T-helper 2 cell (primary cell): ENCODE results near the gene HIP1.
"Not testable (repeated sequence)": the region's sequence is repeated elsewhere in the genome, so short reads cannot be mapped to it uniquely, and the experiment has no call there.

Experiments used
- DNase-seq, 5 experiments: peaks; one replicate each; pipeline versions ENCODE4 v3.0.0 to v3.0.0-alpha.2; 2012 to 2022
- total RNA-seq, 2 donors: gene quantifications; one replicate each; lab custom pipeline; 2026; lab: John Stamatoyannopoulos, UW

The HIP1 gene
- total RNA-seq = 8.4 to 13.0 reads per million in 2 donors

DNA sequence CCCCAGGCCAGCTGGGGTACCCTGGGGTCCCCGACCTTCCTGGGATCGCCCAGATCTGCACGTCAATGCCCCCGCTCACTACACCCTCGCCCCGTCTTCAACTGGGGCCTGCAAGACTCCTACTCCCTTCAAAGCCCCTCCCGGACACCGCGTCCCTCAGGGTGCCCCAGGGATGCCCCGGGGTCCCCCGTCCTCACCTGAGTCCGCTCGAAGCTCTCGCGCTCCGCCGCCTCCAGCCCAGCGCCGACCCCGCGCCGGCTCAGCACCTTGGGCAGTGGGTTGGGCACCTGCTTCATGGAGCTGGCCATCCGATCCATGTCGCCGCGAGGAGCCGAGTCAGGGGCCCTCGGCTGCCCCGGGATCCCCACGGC lies at the start of gene HIP1:
Gene HIP1, minus strand, starts transcription at position 338 of the 371 bp plus-strand sequence. Its CDS starts 21 bp downstream, at position 317.
- DNase-seq = no peak

DNA sequence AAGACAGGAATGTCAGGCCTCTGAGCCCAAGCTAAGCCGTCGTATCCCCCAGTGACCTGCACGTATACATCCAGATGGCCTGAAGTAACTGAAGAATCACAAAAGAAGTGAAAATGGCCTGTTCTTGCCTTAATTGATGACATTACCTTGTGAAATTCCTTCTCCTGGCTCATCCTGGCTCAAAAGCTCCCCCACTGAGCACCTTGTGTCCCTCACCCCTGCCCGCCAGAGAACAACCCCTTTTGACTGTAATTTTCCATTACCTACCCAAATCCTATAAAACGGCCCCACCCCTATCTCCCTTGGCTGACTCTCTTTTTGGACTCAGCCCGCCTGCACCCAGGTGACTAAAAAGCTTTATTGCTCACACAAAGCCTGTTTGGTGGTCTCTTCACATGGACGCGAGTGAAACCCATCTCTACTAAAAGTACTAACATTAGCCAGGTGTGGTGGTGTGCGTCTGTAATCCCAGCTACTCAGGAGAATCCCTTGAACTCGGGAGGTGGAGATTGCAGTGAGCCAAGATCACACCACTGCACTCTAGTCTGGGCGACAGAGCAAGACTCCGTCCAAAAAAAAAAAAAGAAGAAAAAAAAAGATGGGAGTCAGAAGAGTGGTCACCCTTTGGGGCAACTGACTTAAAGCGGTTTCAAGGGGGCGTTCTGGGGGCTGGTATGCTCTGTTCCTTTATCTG lies 49.6 kb upstream of the HIP1 start:
- DNase-seq = not testable (repeated sequence)

DNA sequence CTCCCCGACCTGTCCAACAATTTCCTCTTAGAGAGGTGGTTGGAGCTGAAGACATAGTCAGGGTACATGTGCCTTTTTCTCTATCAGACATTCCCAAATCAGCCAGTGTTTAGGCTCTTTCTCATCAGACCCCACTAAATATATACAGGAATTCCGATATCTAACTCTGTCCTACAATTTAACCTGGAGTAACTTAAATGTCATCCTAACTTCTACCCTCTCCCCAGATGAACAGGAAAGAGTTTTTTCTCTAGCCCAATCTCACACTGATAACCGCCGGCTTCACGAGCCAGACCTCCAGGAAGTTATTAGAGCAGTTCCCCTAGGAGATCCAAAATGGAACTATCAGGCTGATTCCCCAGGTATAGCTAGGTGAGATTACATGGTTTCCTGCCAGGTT lies 44.3 kb upstream of the HIP1 start:
- not testable (repeated sequence) for DNase-seq

DNA sequence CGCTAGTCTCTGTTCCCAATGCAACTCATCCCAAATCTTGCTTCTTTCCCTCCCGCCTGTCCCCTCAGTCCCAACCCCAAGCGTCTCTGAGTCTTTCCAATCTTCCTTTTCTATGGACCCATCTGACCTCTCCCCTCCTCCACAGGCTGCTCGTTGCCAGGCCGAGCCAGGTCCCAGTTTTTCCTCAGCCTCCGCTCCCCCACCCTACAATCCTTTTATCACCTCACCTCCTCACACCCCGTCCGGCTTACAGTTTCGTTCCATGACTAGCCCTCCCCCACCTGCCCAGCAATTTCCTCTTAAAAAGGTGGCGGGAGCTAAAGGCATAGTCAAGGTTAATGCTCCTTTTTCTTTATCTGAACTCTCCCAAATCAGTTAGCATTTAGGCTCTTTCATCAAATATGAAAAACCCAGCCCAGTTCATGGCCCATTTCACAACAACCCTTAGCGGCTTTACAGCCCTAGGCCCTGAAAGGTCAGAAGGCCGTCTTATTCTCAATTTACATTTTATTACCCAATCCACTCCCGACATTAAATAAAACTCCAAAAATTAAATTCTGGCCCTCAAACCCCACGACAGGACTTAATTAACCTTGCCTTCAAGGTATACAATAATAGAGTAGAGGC lies 42.0 kb upstream of the HIP1 start:
- DNase-seq = not testable (repeated sequence)

- DNase-seq = not testable (repeated sequence)
Measured at GRCh38 chr7:75779516-75779915, 40.8 kb upstream of the HIP1 start.

- not testable (repeated sequence) for DNase-seq
Measured at GRCh38 chr7:75779035-75779434, 40.3 kb upstream of the HIP1 start.

DNA sequence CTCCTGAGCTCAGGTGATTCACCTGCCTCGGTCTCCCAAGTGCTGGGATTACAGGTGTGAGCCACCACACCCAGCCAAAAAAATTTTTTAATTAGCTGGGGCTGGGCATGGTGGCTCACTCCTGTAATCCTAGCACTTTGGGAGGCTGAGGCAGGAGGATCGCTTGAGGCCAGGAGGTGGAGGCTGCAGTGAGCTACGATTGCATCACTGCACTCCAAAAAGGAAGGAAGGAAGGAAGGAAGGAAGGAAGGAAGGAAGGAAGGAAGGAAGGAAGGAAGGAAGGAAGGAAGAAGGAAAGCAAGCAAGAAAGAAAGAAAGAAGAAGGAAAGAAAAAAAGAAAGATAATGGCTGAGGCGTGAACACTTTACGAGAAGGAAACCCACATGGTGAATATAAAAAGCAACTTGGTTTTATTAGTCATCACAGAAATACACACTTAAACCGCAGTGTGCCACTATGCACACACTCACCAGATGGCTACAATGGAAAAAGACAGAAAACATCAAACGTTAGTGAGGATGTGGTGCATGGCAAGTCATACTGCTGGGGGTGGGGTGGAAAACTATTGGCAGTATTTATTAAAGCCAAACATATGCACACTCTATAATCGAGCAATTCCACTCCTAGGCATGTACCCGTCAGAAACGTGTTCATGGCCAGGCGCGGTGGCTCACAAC lies 37.7 kb upstream of the HIP1 start:
- DNase-seq = peak in 3 of 5 experiments; percentile 19 to 95 (median 50)

DNA sequence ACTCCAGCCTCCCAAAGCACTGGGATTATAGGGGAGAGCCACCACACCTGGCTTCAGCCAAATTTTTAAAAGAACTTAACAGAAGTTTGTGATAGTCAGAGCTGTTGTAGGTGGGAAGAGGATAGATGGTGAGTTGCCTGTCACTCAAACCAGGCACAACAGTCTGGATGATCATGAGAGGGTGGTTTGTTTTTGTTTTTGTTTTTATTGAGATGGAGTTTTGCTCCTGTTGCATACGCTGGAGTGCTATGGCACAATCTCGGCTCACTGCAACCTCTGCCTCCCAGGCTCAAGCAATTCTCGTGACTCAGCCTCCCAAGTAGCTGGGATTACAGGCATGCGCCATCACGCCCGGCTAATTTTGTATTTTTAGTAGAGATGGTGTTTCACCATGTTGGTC lies 35.2 kb upstream of the HIP1 start:
- not testable (repeated sequence) for DNase-seq

DNA sequence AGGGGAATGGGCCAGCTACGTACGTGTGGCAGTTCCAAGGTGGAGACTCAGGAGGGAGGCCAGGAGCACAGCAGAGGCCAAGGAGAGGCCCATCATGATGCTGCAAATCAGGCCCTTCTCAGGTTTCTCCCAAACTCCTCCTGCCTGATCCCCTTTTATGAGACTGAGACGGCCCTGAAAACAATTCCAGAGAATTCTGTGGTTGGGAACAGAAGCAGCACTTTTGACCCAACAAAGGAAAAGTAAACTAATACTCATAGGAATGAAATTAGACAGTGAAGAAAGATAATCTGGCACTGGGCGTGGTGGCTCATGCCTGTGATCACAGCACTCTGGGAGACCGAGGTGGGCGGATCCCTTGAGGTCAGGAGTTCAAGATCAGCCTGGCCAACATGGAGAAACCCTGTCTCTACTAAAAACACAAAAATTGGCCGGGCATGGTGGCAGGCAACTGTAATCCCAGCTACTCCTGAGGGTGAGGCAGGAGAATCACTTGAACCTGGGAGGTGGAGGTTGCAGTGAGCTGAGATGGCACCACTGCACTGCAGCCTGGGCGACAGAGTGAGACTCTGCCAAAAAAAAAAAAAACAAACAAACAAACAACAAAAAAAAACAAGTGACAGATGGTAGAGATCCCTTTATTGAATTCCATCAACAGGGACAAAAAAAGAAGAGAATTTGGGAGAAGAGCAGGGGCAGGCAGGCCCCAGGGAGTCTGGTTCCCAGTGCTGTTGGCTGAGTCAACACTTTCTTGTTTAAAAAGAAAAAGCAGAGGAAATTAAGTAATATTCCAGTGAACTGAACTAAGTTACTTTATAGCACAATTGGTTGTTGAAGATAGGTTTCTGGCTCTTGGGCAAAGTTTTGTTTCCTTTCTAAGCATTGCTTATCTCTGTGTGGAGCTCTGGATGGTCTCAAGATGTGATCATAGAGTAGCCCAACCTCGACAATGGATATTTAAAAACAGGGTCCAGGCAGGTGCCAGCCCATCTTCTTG lies 33.6 kb upstream of the HIP1 start, which contains the start of gene CCL26:
Gene CCL26, minus strand, starts transcription at position 131 of the 997 bp plus-strand sequence. Its CDS starts 35 bp downstream, at position 96.
- DNase-seq = no peak

- no peak for DNase-seq
Measured at GRCh38 chr7:75771224-75771623, 32.5 kb upstream of the HIP1 start.

DNA sequence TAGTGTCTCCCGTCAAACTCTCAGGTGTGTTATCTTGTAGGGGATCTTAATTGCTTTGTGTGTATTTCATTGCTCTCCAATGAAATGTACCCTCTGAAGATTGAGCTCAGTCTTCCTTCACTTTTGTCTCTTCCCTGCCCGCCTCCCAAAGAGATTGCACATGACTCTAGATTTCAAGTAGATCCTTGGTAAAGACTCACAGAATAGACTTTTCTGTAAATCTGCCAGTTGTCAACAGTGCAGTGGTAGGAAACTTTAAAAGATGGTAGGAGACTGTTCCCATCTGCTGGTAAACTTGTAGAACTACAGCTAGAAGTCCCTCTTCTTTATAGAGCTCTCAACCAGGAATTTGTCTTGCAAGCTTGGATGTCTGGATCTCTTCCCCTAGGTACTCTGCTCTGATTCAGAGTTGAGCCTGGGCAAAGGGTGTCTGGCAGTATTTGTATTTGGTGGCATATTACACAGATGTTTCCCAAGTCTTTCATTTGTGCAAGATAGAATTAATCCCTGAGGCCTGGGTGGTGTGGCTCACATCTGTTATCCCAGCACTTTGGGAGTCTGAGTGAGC lies 23.7 kb upstream of the HIP1 start:
- DNase-seq = peak in 2 of 5 experiments; percentile 34 to 68

GRCh38 chr7:75761801-75762200 lies 23.1 kb upstream of the HIP1 start:
- DNase-seq = not testable (repeated sequence)

GRCh38 chr7:75758491-75758890 lies 19.8 kb upstream of the HIP1 start:
- DNase-seq = no peak

GRCh38 chr7:75757860-75758259 lies 19.1 kb upstream of the HIP1 start:
- DNase-seq = no peak

DNA sequence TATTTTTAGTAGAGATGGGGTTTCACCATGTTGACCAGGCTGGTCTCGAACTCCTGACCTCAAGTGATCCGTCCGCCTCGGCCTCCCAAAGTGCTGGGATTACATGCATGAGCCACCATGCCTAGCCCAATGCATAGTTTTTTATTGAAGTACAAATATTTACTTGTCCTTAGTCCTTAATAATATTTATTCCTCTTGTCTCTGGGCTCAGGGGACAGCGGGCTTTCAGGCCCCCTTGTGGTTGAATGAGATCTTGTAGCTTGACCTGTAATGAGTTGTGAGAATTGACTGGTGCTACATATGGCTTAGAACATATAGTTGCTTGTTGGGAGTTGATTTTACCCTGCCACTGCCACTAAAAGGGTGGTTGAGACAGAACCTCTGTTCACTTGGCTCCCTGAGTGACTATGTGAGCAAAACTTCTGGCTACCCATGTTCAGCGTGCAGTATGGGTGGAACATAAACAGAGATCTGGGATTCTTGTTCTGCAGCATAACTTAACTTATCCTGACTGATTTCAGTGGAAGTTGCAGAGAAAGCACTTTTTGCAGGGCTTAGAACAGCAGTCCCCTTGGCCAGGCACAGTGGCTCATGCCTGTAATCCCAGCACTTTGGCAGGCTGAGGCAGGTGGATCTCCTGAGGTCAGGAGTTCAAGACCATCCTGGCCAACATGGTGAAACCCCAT lies 18.4 kb upstream of the HIP1 start:
- DNase-seq = peak in 1 of 5 experiments; percentile 17

DNA sequence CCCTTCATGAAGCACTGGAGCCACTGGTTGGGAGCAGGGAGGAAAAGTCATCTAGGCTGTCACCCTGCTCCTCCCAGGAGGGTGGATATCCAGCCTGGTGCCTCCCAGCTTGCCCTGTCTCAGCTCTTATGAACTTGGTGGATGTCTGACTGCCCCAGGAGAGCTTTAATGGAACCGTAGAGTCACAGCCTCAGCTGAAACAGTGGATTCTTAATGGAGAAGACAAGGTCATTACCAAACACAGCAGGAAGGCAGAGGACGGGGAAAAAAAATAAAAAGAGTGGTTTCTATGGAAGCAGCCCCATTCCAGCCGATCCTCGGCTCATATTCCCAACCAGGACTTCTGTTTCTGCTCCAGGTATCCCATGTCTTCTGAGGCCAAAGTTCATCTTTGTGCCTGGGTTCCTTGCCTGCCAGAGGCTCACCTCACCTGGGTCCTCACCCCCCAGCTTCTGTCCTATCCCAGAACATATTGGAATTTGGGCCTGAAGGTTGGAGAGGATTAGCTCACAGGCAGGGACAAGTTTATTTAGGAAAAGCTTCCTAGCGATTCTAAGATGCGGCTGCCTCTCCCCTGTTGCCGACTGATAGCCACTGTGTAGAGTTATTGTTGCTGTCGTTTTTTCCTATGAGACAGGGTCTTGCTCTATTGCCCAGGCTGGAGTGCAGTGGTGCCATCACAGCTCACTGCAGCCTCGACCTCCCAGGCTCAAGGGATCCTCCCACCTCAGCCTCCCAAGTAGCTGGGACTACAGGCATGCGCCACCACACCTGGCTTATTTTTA lies 17.7 kb upstream of the HIP1 start:
- no peak for DNase-seq

DNA sequence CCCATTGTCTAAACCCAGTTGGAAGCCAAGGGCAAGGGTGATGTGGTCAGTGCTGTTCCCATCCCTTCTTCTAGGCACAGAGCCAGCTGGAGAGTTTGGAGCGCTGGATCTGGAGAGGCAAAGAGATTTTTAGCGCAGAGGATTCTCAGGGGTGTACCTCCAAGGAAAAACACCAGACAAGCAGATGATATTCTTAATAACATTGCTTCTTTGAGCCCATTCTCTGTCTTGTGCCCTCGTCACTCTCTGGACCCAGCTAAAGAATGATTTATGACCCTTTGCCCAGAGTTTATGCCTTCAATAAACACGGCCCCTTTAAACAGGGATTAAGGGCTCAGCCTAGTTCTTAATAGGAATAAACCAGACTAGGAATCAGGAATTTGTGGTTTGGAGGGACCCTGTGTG lies 4.7 kb upstream of the HIP1 start:
- DNase-seq = no peak

DNA sequence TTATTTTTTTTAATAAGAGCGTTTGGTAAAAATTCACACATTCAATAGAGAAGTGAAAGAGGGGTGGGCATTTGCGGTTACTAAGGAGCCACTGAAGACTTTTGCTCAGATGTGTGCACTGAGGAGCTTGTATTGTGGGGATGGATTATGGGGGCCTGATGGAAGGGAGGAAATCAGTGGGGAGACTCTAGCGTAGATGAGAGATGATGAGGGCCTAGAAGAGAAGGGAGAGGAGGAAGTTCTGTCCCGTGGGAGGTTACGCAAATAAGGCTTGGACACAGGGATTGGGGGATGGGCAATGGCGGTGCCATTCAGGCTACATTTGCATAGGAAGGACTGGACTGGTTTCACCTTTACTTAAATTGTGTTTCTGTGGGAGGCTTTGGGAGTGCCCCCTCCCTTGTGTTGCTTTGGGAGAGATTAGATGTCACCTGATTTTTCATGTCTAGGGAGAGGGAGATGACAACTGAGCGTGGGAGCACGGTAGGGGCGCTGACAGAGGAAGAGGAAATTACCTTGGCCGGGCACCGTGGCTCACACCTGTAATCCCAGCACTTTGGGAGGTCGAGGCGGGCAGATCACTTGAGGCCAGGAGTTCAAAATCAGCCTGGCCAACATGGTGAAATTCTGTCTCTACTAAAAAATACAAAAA lies 2.2 kb upstream of the HIP1 start:
- no peak for DNase-seq

DNA sequence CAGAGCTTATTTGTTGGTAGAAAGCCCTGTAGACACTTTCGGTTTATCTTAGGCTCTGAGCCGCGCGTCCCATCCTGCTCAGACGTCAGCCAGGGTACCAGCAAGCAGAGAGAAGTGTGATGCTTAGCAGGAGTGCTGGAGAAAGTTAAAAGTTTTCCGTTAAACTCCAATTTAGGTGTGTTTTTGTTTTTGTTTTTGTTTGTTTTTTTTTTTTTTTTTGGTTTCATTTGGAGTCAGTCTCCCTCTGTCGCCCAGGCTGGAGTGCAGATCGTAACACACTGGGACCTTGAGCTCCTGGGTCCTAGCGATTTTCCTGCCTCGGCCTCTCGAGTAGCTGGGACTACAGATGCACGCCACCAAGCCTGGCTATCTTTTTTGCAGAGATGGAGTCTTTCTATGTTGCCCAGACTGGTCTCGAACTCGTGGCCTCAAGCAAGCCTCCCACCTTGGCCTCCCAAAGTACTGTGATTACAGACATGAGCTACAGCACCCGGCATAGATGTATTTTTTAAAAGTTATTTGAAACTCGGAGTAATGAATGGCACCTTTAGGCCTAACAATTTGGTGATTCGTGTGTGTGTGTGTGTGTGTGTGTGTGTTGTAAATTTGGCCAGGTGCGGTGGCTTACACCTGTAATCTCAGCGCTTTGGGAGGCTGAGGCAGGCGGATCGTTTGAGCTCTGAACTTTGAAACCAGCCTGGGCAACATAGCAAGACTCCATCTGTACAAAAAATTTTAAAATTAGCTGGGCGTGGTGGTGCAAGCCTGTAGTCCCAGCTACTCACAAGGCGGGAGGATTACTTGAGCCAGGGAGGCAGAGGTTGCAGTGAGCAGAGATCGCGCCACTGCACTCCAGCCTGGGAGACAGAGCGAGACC lies 1.3 kb upstream of the HIP1 start:
- DNase-seq = peak in 1 of 5 experiments; percentile 86
